HG03439 (cell line): Measurements from ENCODE around the gene RANBP1.

Source experiments
- ATAC-seq: cut with Tn5 transposase; IDR thresholded peaks from one replicate; pipeline ENCODE4 v1.9.1; 2021; ENCODE audit warnings: mild to moderate bottlenecking, moderate library complexity; ENCODE audit not compliant: unreplicated experiment

RANBP1 gene

GRCh38 chr22:20123366-20124082, 7.6 kb downstream of the RANBP1 start:
- no peak for ATAC-seq

GRCh38 chr22:20124083-20124787, 8.3 kb downstream of the RANBP1 start:
- no peak for ATAC-seq

DNA sequence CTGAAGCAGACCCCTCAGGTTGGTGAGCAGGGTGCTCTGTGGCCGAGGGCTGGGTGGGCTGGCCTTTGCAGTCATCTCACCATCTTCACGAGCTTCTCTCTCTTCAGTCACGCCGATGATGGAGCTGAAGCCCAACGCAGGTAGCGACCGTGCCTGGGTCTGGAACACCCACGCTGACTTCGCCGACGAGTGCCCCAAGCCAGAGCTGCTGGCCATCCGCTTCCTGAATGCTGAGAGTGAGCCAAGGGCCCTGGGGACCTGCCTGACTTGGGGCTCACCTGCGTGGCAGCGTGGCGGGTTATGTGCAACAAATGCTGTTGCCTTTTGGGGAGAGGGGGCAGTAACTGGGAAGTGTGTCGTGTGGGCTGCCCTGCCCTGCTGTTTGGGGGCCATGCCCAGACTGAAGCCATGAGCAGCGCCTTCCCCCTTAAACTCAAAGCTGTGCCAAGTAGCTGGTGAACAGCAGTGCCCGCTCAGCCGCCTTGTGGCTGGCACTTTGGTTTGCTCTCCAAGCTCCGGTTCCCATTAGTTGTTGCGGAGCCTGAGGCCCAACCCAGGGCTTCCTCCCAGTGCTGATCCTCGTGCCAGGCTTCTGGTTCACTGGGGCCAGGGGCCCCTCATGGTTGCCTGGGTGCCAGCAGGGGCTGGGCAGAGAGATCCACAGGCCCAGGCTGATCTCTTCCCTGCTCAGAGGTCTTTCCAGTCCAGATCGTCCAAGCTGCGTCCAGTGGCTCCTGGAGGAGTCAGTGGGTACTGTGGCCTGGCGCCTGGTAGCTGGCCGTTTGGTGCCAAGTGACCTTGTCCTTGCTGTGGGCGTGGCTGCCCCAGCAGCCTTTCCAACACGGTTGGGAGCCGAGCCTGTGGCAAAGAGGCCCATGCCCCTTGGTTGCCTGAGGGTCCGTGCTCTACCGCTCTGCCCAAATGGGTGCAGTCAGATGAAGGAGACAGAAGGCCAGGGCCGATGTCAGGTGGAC, 9.6 kb downstream of the RANBP1 start:
- no peak for ATAC-seq

DNA sequence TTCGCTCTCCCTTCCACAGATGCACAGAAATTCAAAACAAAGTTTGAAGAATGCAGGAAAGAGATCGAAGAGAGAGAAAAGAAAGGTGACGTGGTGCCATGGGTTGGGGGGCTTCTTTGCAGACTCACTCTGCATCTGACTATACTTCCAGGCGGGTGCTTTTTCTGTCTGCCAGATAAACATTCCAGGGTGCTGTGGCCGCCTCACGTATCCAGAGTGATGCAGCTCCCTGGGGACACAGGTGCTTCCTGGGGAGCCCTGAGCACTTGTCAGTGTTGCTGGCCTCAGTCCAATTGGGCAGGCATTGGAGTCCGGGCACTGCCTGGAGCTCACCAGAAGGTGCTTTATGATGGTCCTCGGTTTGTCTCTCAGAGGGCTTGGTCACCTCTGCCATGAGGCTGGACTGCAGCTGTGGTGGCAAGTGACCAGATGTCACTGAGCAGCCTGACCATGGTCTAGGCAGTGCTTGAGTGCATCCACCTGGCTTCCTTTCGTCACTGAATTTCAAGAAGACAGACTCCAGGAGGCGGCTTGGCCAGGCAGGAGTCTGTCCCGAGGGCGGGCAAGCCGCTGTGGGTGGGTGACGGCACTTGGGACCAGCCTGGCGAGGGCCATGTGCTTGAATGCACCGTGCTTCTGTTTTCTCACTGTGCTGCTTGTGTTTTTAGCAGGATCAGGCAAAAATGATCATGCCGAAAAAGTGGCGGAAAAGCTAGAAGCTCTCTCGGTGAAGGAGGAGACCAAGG, 10.6 kb downstream of the RANBP1 start:
- ATAC-seq: no peak

DNA sequence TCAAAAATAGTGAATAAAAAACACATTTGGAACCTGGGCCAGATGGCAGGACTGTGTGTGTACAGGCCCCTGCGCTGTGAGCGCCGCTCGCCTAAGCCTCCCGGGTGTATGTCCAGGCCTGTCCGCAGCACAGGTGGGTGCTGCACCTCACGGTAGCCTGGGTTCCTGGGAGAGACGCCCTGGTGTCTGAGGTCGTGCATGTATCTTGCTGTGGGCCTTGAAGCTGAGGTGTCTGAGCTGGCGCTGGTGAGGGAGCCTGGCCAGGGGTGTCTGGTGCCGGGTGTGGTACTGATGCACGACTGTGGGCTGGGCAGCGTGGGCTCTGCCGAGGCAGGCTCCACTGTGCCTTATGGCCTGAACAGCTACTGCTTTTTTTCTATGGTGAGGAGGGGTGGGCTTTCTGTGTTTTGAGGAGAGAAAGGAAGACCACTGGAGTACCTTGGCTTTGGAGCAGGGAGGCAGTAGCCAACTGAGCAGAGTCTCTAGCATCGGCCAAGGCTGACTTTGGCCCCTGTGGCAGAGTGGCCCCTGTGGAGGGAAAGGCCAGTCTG, 11.5 kb downstream of the RANBP1 start:
- ATAC-seq: no peak

GRCh38 chr22:20127869-20128618, 12.1 kb downstream of the RANBP1 start:
- ATAC-seq: no peak

DNA sequence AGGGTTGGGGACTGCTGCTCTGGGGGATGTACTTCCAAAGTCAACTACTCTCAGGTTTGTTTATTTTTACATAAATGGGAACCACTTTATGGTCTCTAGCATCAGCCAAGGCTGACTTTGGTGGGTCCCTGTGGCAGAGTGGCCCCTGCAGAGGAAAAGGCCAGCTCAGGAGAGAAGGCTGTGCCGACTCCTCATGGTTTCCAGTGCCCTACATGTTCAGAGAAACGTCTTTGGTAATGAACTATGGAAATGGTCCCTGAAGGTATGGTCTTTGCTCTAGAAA, 12.7 kb downstream of the RANBP1 start:
- no peak for ATAC-seq

DNA sequence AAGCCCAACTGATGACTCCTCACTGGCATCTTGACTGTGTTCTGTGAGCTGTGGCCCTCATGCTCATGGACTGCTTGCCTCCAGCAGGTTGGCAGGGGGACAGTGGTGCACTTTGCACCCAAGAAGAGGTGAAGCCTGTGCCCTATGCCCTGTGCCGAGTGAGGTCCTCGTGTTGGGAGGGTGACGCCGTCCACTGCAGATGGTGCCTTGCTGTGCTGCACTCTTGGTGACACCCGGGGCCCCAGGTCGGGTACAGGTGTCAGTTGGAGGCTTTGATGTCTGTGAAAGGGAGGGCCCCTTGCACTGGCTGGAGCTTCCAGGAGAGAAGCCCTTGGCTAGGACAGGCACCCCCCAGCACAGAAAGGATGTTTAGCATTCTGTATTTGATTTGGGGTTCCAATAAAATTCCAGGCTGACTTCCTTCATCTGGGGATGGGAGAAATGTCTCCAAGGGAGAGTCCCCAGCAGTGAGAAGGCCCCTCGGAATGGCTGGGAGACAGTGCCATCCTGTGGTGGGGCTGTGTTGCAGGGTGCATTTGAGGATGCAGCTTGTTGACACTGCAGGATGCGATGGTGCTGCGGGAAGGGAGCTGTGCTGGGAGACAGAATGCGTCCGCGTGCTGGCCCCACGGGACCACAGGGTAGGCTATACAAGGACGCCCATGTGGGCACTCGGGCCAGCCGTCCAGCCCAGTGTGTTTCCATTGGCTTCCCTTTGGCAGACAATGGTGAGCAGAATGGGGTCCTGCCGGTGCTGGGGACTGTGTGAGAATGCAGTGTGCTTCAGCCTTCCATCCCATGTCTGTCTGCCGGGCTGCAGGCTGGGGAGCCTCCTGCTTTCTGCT, 13.2 kb downstream of the RANBP1 start:
- ATAC-seq: no peak

GRCh38 chr22:20129747-20130014, 13.8 kb downstream of the RANBP1 start:
- no peak for ATAC-seq

GRCh38 chr22:20130319-20130718, 14.4 kb downstream of the RANBP1 start:
- no peak for ATAC-seq

DNA sequence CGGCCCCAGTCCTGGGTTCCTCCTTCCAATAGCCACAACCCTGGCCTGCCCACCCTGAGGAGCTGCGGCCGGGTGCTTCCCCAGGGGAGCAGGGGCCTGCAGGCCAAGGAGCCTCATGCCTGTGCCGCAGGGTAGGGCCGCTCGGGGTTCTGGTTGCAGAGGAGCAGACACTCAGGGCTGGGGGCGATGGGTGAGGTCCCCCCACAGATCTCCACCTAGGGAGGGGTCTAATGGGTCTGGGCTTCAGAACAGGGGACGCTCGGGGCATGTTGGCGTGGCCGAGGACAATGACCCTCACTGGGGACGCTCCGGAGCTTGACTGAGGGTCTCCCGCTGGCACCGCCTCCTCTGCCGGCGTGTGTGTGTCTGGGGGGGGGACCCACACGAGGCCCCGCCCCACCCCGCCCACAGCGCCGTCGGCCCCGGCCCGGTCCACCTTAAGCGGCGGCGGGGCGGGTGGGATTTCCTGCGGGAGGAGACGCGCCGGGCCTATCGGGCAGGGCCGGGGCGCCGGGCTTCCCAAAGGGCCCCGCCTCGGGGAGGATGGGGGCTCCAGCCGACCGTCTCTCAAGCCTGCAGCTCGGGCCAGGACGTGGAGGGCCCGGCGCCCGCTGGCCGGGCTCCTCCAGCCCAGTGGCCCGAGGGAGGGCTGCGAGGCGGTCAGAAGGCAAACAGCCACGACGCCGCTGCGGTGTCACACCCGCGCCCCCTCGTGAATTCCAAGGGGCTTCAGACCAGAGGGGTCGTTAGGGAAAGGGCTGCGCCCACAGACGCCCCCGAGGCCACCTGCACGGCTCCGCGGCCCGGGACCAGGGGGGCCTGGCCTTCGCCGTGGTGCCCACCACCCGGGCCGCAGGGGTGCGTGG, 15.1 kb downstream of the RANBP1 start:
- ATAC-seq: no peak

DNA sequence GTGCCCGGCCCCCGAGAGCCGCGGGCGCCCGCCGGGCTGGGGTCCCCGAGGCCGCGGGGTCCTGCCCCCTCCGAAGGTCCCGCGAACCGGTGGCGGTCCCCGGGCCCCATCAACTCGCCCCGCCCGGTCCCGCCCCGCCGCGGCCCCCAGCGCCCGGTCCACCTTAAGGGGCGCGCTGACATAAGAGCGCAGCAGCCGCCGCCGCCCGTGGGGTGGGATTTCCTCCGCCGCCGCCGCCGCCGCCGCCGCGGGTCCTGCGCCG, 15.6 kb downstream of the RANBP1 start, which contains the start of gene ZDHHC8:
TSS of gene ZDHHC8 (plus strand) at position 208 of the 262 bp plus-strand sequence. CDS start 144 bp downstream, outside the sequence.
- ATAC-seq: no peak

DNA sequence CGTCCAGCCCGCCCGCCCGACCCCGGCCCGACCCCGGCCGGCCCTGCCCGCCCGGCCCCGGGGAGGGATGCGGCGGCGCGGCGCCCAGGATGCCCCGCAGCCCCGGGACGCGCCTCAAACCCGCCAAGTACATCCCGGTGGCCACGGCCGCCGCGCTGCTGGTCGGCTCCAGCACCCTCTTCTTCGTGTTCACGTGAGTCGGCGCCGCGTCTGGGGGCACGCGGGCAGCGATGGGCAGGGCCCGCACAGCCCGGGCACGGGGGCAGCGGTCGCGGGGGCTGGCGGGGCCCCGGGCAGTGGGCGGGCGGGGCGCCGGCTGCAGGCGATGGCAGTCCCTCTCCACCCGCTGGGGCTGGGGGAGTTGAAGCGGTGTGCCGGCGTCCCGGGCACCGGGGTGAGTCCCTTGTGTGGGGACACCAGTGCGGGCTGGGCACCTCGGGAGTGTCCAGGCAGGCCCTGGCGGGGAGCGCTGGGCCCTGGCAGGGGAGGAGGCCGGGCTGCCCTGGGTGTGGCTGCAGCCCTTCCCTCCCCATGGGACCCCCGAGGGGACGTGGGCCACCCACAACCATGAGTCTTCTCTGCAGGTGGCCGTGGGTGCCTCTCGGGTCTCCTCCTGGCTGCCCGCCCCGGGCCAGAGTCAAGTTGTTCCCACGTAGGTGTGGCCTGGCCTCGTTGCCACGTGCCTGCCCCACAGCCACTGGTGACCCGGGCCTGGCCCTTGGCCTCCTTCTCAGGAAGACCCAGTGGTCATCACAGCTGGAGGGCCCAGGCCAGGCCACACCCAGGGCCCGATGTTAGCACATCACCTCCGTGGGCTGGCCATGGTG, 16.2 kb downstream of the RANBP1 start:
- ATAC-seq: no peak

DNA sequence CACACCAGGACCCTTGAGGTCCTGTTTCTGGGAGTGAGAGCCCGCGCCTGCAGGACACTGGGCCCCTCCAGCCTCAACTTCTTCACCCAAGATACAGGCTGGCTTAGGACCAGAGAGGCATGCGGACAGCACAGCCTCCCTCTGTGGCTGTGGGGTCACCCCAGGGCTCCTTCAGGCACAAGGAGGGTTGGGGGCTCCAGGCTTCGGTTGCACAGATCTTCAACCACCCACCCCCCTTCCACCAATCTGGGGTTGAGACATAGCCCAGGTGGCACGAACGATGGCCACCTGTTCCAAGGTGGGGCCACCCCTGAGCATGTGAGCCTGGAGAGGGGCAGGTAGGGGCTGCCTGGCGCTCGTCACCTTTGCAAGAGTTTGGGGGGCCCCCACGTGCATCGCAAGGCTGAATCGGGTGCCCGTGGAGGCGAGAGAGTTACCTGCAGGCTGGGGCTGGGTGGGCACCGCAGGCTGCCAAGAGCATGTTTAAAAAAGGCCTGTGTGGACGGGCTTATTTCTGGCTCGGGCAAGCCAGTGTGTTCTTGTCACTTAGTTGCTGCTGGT, 16.9 kb downstream of the RANBP1 start:
- no peak for ATAC-seq

DNA sequence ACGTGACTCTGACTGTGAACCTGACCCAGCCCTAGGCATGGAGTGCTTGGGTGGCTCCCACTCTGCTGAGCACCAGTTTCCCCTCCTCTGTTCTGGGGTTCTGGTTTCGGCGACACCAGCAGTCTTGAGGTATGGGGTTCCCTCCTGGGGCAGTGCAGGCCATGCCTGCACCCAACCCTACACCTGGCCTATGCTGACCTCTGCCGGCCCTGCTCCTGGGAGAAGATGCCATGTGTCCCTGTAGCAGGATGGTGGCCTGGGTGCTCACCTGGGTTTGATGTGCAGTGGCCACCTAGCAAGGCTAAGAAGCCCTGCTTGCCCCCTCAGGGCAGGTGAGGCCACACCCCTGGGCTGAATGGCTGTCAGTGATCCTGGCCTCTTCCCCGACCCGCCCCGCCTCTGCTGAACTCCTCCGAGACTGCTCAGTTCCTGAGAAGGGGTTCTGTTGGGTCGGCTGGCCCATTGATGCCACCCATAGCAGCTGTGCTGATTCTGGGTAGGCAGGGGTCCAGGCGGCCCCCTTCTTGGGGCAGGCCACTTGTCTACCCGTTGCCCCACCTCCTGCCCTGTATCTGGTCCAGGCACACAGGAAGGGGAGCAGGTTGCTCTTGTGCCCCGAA, 18.1 kb downstream of the RANBP1 start:
- ATAC-seq: no peak

DNA sequence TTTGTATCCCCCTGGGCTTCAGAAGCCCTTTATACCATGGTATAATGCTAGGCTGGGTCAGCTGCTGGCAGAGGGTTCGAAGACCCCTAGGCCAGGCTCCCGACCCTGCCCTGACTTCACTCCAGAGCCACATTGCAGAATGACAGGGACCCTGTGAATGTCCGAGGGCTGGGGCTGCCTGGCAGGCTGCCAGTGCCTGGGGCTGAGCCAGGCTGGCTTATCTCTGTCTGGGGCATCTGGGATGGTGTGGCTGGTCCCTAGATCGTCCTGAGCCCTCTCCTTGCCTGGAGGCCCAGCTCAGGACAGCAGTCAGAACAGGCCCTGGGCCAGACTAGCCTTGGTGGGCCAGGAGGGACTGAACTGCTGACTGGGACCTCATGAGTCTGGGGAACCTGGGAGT, 19.4 kb downstream of the RANBP1 start:
- ATAC-seq: no peak
